Measurements from ENCODE around the gene DDX51.

Gene DDX51

GRCh38 chr12:132190012-132190755 lies 46.1 kb upstream of the DDX51 start:
- DNase-seq (ENCODE audit: low read depth in 1 of 2, low spot score in 1 of 2): no peak
- TF ChIP-seq, protein P1, sequence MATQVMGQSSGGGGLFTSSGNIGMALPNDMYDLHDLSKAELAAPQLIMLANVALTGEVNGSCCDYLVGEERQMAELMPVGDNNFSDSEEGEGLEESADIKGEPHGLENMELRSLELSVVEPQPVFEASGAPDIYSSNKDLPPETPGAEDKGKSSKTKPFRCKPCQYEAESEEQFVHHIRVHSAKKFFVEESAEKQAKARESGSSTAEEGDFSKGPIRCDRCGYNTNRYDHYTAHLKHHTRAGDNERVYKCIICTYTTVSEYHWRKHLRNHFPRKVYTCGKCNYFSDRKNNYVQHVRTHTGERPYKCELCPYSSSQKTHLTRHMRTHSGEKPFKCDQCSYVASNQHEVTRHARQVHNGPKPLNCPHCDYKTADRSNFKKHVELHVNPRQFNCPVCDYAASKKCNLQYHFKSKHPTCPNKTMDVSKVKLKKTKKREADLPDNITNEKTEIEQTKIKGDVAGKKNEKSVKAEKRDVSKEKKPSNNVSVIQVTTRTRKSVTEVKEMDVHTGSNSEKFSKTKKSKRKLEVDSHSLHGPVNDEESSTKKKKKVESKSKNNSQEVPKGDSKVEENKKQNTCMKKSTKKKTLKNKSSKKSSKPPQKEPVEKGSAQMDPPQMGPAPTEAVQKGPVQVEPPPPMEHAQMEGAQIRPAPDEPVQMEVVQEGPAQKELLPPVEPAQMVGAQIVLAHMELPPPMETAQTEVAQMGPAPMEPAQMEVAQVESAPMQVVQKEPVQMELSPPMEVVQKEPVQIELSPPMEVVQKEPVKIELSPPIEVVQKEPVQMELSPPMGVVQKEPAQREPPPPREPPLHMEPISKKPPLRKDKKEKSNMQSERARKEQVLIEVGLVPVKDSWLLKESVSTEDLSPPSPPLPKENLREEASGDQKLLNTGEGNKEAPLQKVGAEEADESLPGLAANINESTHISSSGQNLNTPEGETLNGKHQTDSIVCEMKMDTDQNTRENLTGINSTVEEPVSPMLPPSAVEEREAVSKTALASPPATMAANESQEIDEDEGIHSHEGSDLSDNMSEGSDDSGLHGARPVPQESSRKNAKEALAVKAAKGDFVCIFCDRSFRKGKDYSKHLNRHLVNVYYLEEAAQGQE (IDR thresholded peaks at IDR 0.05; ENCODE audit: insufficient replicate concordance, low read depth): no peak
- no peak for TF ChIP-seq POLR2AphosphoS5 (IDR thresholded peaks at IDR 0.05; ENCODE audit: low read depth)
- TF ChIP-seq SPI1 (IDR thresholded peaks at IDR 0.05; ENCODE audit: borderline replicate concordance, low read depth): no peak
- TF ChIP-seq, protein P2, sequence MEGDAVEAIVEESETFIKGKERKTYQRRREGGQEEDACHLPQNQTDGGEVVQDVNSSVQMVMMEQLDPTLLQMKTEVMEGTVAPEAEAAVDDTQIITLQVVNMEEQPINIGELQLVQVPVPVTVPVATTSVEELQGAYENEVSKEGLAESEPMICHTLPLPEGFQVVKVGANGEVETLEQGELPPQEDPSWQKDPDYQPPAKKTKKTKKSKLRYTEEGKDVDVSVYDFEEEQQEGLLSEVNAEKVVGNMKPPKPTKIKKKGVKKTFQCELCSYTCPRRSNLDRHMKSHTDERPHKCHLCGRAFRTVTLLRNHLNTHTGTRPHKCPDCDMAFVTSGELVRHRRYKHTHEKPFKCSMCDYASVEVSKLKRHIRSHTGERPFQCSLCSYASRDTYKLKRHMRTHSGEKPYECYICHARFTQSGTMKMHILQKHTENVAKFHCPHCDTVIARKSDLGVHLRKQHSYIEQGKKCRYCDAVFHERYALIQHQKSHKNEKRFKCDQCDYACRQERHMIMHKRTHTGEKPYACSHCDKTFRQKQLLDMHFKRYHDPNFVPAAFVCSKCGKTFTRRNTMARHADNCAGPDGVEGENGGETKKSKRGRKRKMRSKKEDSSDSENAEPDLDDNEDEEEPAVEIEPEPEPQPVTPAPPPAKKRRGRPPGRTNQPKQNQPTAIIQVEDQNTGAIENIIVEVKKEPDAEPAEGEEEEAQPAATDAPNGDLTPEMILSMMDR (IDR thresholded peaks at IDR 0.05; ENCODE audit: insufficient read depth, low read length): no peak
- TF ChIP-seq GABPA (IDR thresholded peaks at IDR 0.05; ENCODE audit: low read depth): no peak
- Histone ChIP-seq H3K4me3 (replicated peaks; ENCODE audit: insufficient read depth, low read length) (peak overlapping the region; percentile 31), H3K27me3 (ENCODE audit: insufficient read depth, poor library complexity, severe bottlenecking) (peaks cover 20% of the 10 kb centered on the region), H3K27ac (replicated peaks) (no peak overlapping the region)

GRCh38 chr12:132189378-132190011 lies 45.4 kb upstream of the DDX51 start:
- Histone ChIP-seq H3K27ac (replicated peaks) (no peak overlapping the region), H3K4me3 (replicated peaks; ENCODE audit: insufficient read depth, low read length) (peak overlapping the region; percentile 31), H3K27me3 (ENCODE audit: insufficient read depth, poor library complexity, severe bottlenecking) (peaks cover 23% of the 10 kb centered on the region)
- TF ChIP-seq, protein P2 (IDR thresholded peaks at IDR 0.05; ENCODE audit: insufficient read depth, low read length): no peak
- TF ChIP-seq GABPA (IDR thresholded peaks at IDR 0.05; ENCODE audit: low read depth) (no peak), SPI1 (IDR thresholded peaks at IDR 0.05; ENCODE audit: borderline replicate concordance, low read depth) (no peak), POLR2AphosphoS5 (IDR thresholded peaks at IDR 0.05; ENCODE audit: low read depth) (no peak)
- TF ChIP-seq, protein P1 (IDR thresholded peaks at IDR 0.05; ENCODE audit: insufficient replicate concordance, low read depth): no peak
- peak; percentile 85 to 86 for DNase-seq (ENCODE audit: low read depth in 1 of 2, low spot score in 1 of 2)

GRCh38 chr12:132188916-132189325 lies 44.8 kb upstream of the DDX51 start:
- no peak overlapping the region for H3K27ac ChIP-seq (replicated peaks)
- H3K4me3 ChIP-seq (replicated peaks; ENCODE audit: insufficient read depth, low read length): peak overlapping the region; percentile 31
- TF ChIP-seq SPI1 (IDR thresholded peaks at IDR 0.05; ENCODE audit: borderline replicate concordance, low read depth): no peak
- no peak for DNase-seq (ENCODE audit: low read depth in 1 of 2, low spot score in 1 of 2)
- H3K27me3 ChIP-seq (ENCODE audit: insufficient read depth, poor library complexity, severe bottlenecking): peaks cover 27% of the 10 kb centered on the region

DNA sequence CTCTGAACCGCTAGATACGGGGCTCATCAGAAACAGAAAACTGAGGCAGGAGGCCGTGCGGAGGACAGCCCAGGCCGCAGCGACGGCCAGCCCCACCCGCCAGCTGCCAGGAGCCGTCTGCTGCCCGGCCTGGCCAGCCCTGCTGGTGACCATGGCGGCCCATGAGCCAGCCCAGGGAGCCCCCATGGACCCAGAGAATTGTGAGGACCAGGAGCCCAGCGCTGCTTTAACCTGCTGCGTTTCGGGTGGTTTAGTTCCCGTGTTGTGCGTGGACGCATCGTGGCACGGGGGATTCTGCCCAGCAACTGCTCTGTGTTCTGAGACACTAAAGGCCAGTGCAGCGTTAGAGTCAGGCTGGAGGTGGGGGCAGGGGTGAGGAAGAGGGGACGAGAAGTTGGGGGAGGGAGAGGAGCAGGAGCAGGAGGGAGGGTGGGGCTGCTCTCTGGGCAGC lies 44.4 kb upstream of the DDX51 start:
- H3K4me3 ChIP-seq (replicated peaks; ENCODE audit: insufficient read depth, low read length): no peak overlapping the region
- TF ChIP-seq, protein P1 (IDR thresholded peaks at IDR 0.05; ENCODE audit: insufficient replicate concordance, low read depth): no peak
- TF ChIP-seq, protein P2 (IDR thresholded peaks at IDR 0.05; ENCODE audit: insufficient read depth, low read length): no peak
- TF ChIP-seq POLR2AphosphoS5 (IDR thresholded peaks at IDR 0.05; ENCODE audit: low read depth): no peak
- TF ChIP-seq GABPA (IDR thresholded peaks at IDR 0.05; ENCODE audit: low read depth): no peak
- no peak for TF ChIP-seq SPI1 (IDR thresholded peaks at IDR 0.05; ENCODE audit: borderline replicate concordance, low read depth)

More for the DNA sequence above, 44.4 kb upstream of the DDX51 start:
- Histone ChIP-seq H3K27me3 (ENCODE audit: insufficient read depth, poor library complexity, severe bottlenecking) (peaks cover 27% of the 10 kb centered on the region), H3K27ac (replicated peaks) (no peak overlapping the region)
- DNase-seq (ENCODE audit: low read depth in 1 of 2, low spot score in 1 of 2): no peak
